Adrenal gland (tissue), 12 donors: ENCODE results near the gene FCAR. TPM values are rescaled to one million over a fixed set of nuclear protein-coding genes. Genes with fewer than 3 reads are reported as not detected.

ENCODE experiments used
- DNase-seq, 7 donors: peaks; one replicate each; pipeline ENCODE4 v3.0.0-alpha.2; 2019 to 2020
- H3K27ac ChIP-seq, 5 donors: fragments of 200-600 bp; sonication (generic) in 4 of 5; 1 replicate in 3 of 5; 2 replicates in 2 of 5; pipeline versions ENCODE4 v1.5.1 to v1.8.0; 2016 to 2020; ENCODE audit warnings: mild to moderate bottlenecking in 1 of 5
- H3K27me3 ChIP-seq: fragments of 200-600 bp; 2 replicates; pipeline ENCODE4 v1.8.0; 2021
- H3K36me3 ChIP-seq, 2 donors: fragments of 200-600 bp; replicated peaks in 1 of 2; 1 replicate in 1 of 2; 2 replicates in 1 of 2; pipeline versions ENCODE4 v1.5.1 to v1.8.0; 2018 to 2022
- H3K4me1 ChIP-seq, 2 donors: fragments of 200-600 bp; replicated peaks in 1 of 2; 1 replicate in 1 of 2; 2 replicates in 1 of 2; pipeline versions ENCODE4 v1.5.1 to v1.8.0; 2018 to 2021
- H3K4me3 ChIP-seq, 4 donors: fragments of 200-600 bp; sonication (generic) in 3 of 4; one replicate each; pipeline ENCODE4 v1.5.1; 2016 to 2018
- H3K9me3 ChIP-seq, 3 donors: fragments of 200-600 bp; sonication (generic) in 1 of 3; replicated peaks in 1 of 3; 1 replicate in 2 of 3; 2 replicates in 1 of 3; pipeline versions ENCODE4 v1.5.1 to v1.8.0; 2016 to 2021
- POLR2A ChIP-seq, 2 donors: fragments of 450-650 bp; IDR thresholded peaks; one replicate each; pipeline ENCODE4 v1.6.1; 2017; ENCODE audit warnings: antibody characterized with exemption in 2 of 2, mild to moderate bottlenecking in 2 of 2, moderate library complexity in 1 of 2
- WGBS, 4 donors: extraction: QIAGEN DNeasy Blood & Tissue Kit in 2 of 4; methylation state at CpG; one replicate each; pipeline versions ENCODE4 v1.1.5 to v1.1.7; 2013 to 2017; 5-methylcytosine and 5-hydroxymethylcytosine counted together
- intact Hi-C, 2 donors: fragments of 100-400 bp; cut with DNase I; formaldehyde crosslinking; loops; one replicate each; pipeline versions ENCODE4 v1.14.1 to v1.15.0; 2022 to 2023
- polyA plus RNA-seq, 3 donors: library from polyadenylated mRNA; stranded (reverse); fragments of 200-250 nt in 2 of 3; fragments of 350-450 nt in 1 of 3; fragmentation: Illumina TruSeq in 1 of 3; extraction: RNeasy Lipid Tissue Mini Kit (QIAGEN cat#74804) in 1 of 3; gene quantifications; one replicate each; pipeline ENCODE4 v1.2.3, GENCODE V29; 2013 to 2014
- total RNA-seq, 9 donors: library from RNA; depleted of rRNA in 4 of 9; stranded (reverse); fragments of >200 nt in 4 of 9; fragments of 120-200 nt in 1 of 9; fragmentation: NEBNext Ultra II Directional in 1 of 9; extraction: Animal tissue kit (Norgen Biotek cat#: 25700) in 1 of 9; gene quantifications; one replicate each; pipeline versions ENCODE4 v1.1.0 to v1.2.4, GENCODE V29; 2013 to 2023
- TF ChIP-seq, protein P1 (sequence below), 6 experiments: fragments of 450-650 bp in 4 of 6; fragments of 200-600 bp in 2 of 6; sonication (generic) in 1 of 6; IDR thresholded peaks; 1 replicate in 5 of 6; 2 replicates in 1 of 6; pipeline versions ENCODE4 v1.5.1 to v1.8.0; 2016 to 2021; ENCODE audit warnings: antibody characterized with exemption in 6 of 6, mild to moderate bottlenecking in 2 of 6, moderate library complexity in 1 of 6
- donor health status: healthy with polysubstance abuse.
- donor health status: Bipolar disorder and iron deficiency.
- donor health status: DM: yes; HTN: yes; CAD: no.
- donor health status: DM: no; HTN: no; CAD: no.
- donor health status: DM: no; HTN: no; CAD: no.
- donor health status: DM: yes; HTN: yes; CAD: no.

FCAR gene
- total and polyA plus RNA-seq, 12 donors = 0.13 to 3.3 (median 0.39) TPM; not detected in 4

DNA sequence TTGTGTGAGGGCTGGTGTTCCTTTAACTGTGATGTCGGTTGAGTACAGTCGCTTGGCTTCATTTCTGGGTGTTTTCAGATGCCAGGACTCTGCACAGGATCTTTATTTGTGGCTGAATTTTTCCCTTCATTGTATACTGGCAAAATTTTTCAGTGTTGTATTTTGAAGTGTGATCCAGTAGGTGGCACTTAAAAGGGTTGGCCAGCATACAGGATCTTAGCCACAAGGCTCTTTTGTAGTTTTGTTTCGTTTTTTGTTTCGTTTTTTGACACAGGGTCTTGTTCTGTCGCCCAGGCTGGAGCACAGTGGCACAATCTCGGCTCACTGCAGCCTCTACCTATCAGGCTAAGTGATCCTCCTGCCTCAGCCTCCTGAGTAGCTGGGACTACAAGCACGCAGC lies 8.7 kb downstream of the FCAR start:
- intact Hi-C loops = no loop called here
- no peak for DNase-seq

DNA sequence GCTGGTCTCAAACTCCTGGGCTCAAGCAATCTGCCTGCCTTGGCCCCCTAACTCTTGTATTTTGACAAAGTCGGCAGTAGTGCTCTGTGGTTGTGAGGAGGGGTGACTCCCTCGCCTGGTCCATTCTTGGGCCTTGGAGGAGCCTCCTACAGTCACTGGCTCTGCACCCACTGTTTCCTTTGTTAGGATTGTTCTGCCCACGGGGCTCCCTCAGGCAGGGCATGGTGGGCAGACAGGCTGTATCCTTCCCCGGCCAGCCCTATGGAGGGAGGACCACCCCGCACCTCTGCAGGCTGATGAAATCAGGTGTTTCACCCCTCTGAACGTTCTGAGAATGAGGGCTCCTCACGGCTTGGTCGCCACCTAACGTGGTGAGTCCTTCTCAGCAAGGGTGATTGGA lies 9.2 kb downstream of the FCAR start:
- H3K27me3 ChIP-seq = peaks cover 8% of the 10 kb centered on the region
- no peak for DNase-seq
- H3K36me3 ChIP-seq = no peaks in the 10 kb centered on the region
- no peak overlapping the region for H3K4me3 ChIP-seq
- intact Hi-C loops = no loop called here
- no peak overlapping the region for H3K27ac ChIP-seq
- 73 to 85% (median 80%) methylated on average over 7 to 9 of the region's 9 CpGs for WGBS, 4 donors
- H3K9me3 ChIP-seq = no peaks in the 10 kb centered on the region
- H3K4me1 ChIP-seq = no peaks in the 10 kb centered on the region
- TF ChIP-seq, protein P1, sequence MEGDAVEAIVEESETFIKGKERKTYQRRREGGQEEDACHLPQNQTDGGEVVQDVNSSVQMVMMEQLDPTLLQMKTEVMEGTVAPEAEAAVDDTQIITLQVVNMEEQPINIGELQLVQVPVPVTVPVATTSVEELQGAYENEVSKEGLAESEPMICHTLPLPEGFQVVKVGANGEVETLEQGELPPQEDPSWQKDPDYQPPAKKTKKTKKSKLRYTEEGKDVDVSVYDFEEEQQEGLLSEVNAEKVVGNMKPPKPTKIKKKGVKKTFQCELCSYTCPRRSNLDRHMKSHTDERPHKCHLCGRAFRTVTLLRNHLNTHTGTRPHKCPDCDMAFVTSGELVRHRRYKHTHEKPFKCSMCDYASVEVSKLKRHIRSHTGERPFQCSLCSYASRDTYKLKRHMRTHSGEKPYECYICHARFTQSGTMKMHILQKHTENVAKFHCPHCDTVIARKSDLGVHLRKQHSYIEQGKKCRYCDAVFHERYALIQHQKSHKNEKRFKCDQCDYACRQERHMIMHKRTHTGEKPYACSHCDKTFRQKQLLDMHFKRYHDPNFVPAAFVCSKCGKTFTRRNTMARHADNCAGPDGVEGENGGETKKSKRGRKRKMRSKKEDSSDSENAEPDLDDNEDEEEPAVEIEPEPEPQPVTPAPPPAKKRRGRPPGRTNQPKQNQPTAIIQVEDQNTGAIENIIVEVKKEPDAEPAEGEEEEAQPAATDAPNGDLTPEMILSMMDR (IDR thresholded peaks at IDR 0.05) = no peak
- no peak for TF ChIP-seq POLR2A (IDR thresholded peaks at IDR 0.05)

More for the DNA sequence above, 8.7 kb downstream of the FCAR start:
- no peak overlapping the region for H3K27ac ChIP-seq
- H3K4me1 ChIP-seq = no peaks in the 10 kb centered on the region
- WGBS, 4 donors = 49 to 59% (median 56%) methylated on average over 7 of the region's 7 CpGs
- no peaks in the 10 kb centered on the region for H3K36me3 ChIP-seq
- no peak overlapping the region for H3K4me3 ChIP-seq
- peaks cover 8% of the 10 kb centered on the region for H3K27me3 ChIP-seq
- TF ChIP-seq, protein P1 (IDR thresholded peaks at IDR 0.05) = no peak
- TF ChIP-seq POLR2A (IDR thresholded peaks at IDR 0.05) = no peak
- H3K9me3 ChIP-seq = no peaks in the 10 kb centered on the region

DNA sequence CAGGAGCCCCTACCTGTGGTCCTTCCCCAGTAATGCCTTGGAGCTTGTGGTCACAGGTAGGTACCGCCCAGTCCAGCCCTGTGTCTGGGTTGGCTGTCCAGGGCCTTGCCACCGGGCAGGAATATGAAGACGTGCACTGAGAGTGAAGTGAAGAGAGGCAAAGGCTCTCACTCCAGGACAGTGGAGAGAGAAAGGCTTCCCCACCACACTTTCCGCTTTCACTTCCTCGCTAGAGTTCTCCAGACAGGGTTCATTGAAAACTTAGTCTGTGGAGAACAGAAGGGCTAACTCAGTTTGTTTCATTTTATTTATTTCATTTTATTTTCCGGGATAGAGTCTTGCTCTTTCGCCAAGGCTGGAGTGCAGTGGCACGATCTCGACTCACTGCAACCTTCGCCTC lies 14.2 kb downstream of the FCAR start:
- Histone ChIP-seq H3K36me3 (no peaks in the 10 kb centered on the region), H3K27me3 (no peaks in the 10 kb centered on the region), H3K9me3 (no peaks in the 10 kb centered on the region), H3K27ac (no peak overlapping the region), H3K4me1 (no peaks in the 10 kb centered on the region), H3K4me3 (no peak overlapping the region)
- 77 to 87% (median 79%) methylated on average over 10 of the region's 10 CpGs for WGBS, 4 donors
- intact Hi-C loops = no loop called here
- no peak for DNase-seq
- TF ChIP-seq POLR2A (IDR thresholded peaks at IDR 0.05) = no peak
- TF ChIP-seq, protein P1 (IDR thresholded peaks at IDR 0.05) = no peak

DNA sequence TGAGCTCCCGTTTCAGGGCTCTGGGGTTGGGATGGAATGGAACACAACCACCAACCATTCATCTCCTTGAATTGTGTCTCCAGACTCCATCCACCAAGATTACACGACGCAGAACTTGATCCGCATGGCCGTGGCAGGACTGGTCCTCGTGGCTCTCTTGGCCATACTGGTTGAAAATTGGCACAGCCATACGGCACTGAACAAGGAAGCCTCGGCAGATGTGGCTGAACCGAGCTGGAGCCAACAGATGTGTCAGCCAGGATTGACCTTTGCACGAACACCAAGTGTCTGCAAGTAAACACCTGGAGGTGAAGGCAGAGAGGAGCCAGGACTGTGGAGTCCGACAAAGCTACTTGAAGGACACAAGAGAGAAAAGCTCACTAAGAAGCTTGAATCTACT lies 15.5 kb downstream of the FCAR start:
- Histone ChIP-seq H3K4me3 (no peak overlapping the region), H3K27ac (no peak overlapping the region), H3K4me1 (no peaks in the 10 kb centered on the region), H3K9me3 (no peaks in the 10 kb centered on the region), H3K36me3 (no peaks in the 10 kb centered on the region), H3K27me3 (no peaks in the 10 kb centered on the region)
- intact Hi-C loops = no loop called here
- TF ChIP-seq, protein P1 (IDR thresholded peaks at IDR 0.05) = no peak
- no peak for TF ChIP-seq POLR2A (IDR thresholded peaks at IDR 0.05)
- DNase-seq = no peak
- 76 to 84% (median 81%) methylated on average over 11 of the region's 11 CpGs for WGBS, 4 donors
